Smooth muscle cell (in vitro differentiated cells): ENCODE data around the gene MRPL49. TPM values are rescaled to one million over a fixed set of nuclear protein-coding genes. Genes with fewer than 3 reads are reported as not detected.

ENCODE experiments used
- DNase-seq: peaks from one replicate; lab custom pipeline; 2025; ENCODE audit not compliant: unreplicated experiment; lab: John Stamatoyannopoulos, UW
- H2AFZ ChIP-seq: fragments of 200-600 bp; sonication (generic); 2 replicates; pipeline ENCODE4 v1.6.0; 2016; ENCODE audit warnings: antibody characterized with exemption, low read depth, mild to moderate bottlenecking
- H3F3A ChIP-seq: fragments of 200-600 bp; sonication (generic); 2 replicates; pipeline ENCODE4 v1.6.0; 2017; ENCODE audit warnings: antibody characterized with exemption, low read depth
- H3K27ac ChIP-seq: fragments of 200-600 bp; sonication (generic); 2 replicates; pipeline ENCODE4 v1.5.1; 2016; ENCODE audit warnings: low read depth, mild to moderate bottlenecking
- H3K27me3 ChIP-seq: fragments of 200-600 bp; sonication (generic); 2 replicates; pipeline ENCODE4 v1.6.1; 2016; ENCODE audit warnings: low read depth, mild to moderate bottlenecking
- H3K36me3 ChIP-seq: fragments of 200-600 bp; sonication (generic); 2 replicates; pipeline ENCODE4 v1.5.1; 2016; ENCODE audit warnings: low read depth
- H3K4me1 ChIP-seq: fragments of 200-600 bp; sonication (generic); 2 replicates; pipeline ENCODE4 v1.5.1; 2016; ENCODE audit warnings: low read depth
- H3K4me2 ChIP-seq: fragments of 200-600 bp; sonication (generic); 2 replicates; pipeline ENCODE4 v1.6.0; 2016; ENCODE audit warnings: mild to moderate bottlenecking
- H3K4me3 ChIP-seq: fragments of 200-600 bp; sonication (generic); 2 replicates; pipeline ENCODE4 v1.5.1; 2016; ENCODE audit warnings: mild to moderate bottlenecking
- H3K79me2 ChIP-seq: fragments of 200-600 bp; sonication (generic); 2 replicates; pipeline ENCODE4 v1.6.0; 2016; ENCODE audit warnings: low read depth, mild to moderate bottlenecking
- H3K9ac ChIP-seq: fragments of 200-600 bp; sonication (generic); 2 replicates; pipeline ENCODE4 v1.6.0; 2016; ENCODE audit warnings: low read depth
- H3K9me3 ChIP-seq: fragments of 200-600 bp; sonication (generic); replicated peaks from 2 replicates; pipeline ENCODE4 v1.5.1; 2016; ENCODE audit warnings: low read depth
- H4K20me1 ChIP-seq: fragments of 200-600 bp; sonication (generic); 2 replicates; pipeline ENCODE4 v1.6.0; 2016; ENCODE audit warnings: low read depth
- WGBS: methylation state at CpG from one replicate; pipeline ENCODE4 v1.1.7; 2016; ENCODE audit warnings: low lambda C conversion rate; 5-methylcytosine and 5-hydroxymethylcytosine counted together
- polyA plus RNA-seq: library from polyadenylated mRNA; unstranded; fragments of >200 nt; fragmentation: Nextera tagmentation; extraction: Ambion mirVana; gene quantifications from 2 replicates; pipeline ENCODE4 v1.2.1, GENCODE V29; 2016
- total RNA-seq: library from RNA; depleted of rRNA; stranded (reverse); fragments of >200 nt; gene quantifications from 2 replicates; pipeline ENCODE4 v1.2.3, GENCODE V29; 2014
- TF ChIP-seq, protein P1 (sequence below): fragments of 200-600 bp; sonication (generic); IDR thresholded peaks from 2 replicates; pipeline ENCODE4 v1.5.1; 2017; ENCODE audit warnings: borderline replicate concordance, mild to moderate bottlenecking, antibody characterized with exemption; ENCODE audit not compliant: insufficient read depth, poor library complexity, severe bottlenecking

MRPL49 gene
- total and polyA plus RNA-seq, 2 experiments from 2014 or later, result 43.0 to 55.4 TPM

- peak overlapping the region; percentile 93 for H3K27ac ChIP-seq
These were observed 13.6 kb downstream of the MRPL49 start for GRCh38 chr11:65135633-65136145.

GRCh38 chr11:65136515-65137096 lies 14.5 kb downstream of the MRPL49 start:
- no peak overlapping the region for H2AFZ ChIP-seq
- no peaks in the 10 kb centered on the region for H3K36me3 ChIP-seq
- 91% methylated on average over 15 of the region's 15 CpGs for WGBS
- peaks cover 5% of the 10 kb centered on the region for H3K4me1 ChIP-seq
- peaks cover 19% of the 10 kb centered on the region for H3K27me3 ChIP-seq
- no peak overlapping the region for H3K4me2 ChIP-seq
- H3K27ac ChIP-seq, result no peak overlapping the region
- TF ChIP-seq, protein P1, sequence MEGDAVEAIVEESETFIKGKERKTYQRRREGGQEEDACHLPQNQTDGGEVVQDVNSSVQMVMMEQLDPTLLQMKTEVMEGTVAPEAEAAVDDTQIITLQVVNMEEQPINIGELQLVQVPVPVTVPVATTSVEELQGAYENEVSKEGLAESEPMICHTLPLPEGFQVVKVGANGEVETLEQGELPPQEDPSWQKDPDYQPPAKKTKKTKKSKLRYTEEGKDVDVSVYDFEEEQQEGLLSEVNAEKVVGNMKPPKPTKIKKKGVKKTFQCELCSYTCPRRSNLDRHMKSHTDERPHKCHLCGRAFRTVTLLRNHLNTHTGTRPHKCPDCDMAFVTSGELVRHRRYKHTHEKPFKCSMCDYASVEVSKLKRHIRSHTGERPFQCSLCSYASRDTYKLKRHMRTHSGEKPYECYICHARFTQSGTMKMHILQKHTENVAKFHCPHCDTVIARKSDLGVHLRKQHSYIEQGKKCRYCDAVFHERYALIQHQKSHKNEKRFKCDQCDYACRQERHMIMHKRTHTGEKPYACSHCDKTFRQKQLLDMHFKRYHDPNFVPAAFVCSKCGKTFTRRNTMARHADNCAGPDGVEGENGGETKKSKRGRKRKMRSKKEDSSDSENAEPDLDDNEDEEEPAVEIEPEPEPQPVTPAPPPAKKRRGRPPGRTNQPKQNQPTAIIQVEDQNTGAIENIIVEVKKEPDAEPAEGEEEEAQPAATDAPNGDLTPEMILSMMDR, result no peak
- H3K9ac ChIP-seq, result no peak overlapping the region
- no peaks in the 10 kb centered on the region for H3K9me3 ChIP-seq
- no peak for DNase-seq
- peaks cover 18% of the 10 kb centered on the region for H4K20me1 ChIP-seq
- peaks cover 18% of the 10 kb centered on the region for H3K79me2 ChIP-seq
- no peaks in the 10 kb centered on the region for H3F3A ChIP-seq
- no peak overlapping the region for H3K4me3 ChIP-seq

More at GRCh38 chr11:65135633-65136145, 13.6 kb downstream of the MRPL49 start:
- no peaks in the 10 kb centered on the region for H3K9me3 ChIP-seq
- H3K4me3 ChIP-seq, result peak overlapping the region; percentile 65
- TF ChIP-seq, protein P1, result no peak
- H3K27me3 ChIP-seq, result peaks cover 10% of the 10 kb centered on the region
- H4K20me1 ChIP-seq, result peaks cover 26% of the 10 kb centered on the region
- DNase-seq, result no peak
- peaks cover 18% of the 10 kb centered on the region for H3K79me2 ChIP-seq
- H3F3A ChIP-seq, result no peaks in the 10 kb centered on the region
- 66% methylated on average over 11 of the region's 11 CpGs for WGBS
- H3K9ac ChIP-seq, result peak overlapping the region; percentile 93
- H3K4me1 ChIP-seq, result peaks cover 5% of the 10 kb centered on the region
- peak overlapping the region; percentile 83 for H3K4me2 ChIP-seq
- no peak overlapping the region for H2AFZ ChIP-seq
- H3K36me3 ChIP-seq, result no peaks in the 10 kb centered on the region

DNA sequence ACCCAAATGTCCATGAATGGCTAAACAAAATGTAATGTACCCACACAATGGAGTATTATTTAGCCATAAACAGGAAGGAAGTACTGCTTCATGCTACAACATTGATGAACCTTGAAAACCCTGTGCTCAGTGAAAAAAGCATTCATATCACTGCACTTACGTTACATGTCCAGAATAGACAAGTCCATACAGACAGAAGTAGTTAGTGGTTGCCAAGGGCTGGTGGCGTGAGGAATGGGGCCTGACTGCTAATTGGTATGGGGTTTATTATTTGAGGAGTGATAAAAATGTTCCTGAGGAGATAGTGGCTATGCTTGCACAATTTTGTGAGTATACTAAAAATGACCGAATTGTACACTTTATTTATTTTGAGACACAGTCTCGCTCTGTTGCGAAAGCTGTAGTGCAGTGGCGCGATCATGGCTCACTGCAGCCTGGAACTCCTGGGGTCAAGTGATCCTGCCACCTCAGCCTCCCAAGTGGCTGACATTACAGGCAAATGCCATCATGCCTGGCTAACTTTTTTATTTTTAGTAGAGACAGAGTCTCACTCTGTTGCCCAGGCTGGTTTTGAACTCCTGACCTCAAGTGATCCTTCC lies 19.9 kb downstream of the MRPL49 start:
- no peaks in the 10 kb centered on the region for H3F3A ChIP-seq
- no peaks in the 10 kb centered on the region for H3K36me3 ChIP-seq
- no peak overlapping the region for H3K4me3 ChIP-seq
- H3K27ac ChIP-seq, result no peak overlapping the region
- WGBS, result 89% methylated on average over 7 of the region's 7 CpGs
- no peaks in the 10 kb centered on the region for H3K79me2 ChIP-seq
- H3K4me1 ChIP-seq, result no peaks in the 10 kb centered on the region
- no peaks in the 10 kb centered on the region for H3K9me3 ChIP-seq
- H3K27me3 ChIP-seq, result peaks cover 26% of the 10 kb centered on the region
- H3K9ac ChIP-seq, result no peak overlapping the region
- TF ChIP-seq, protein P1, result no peak
- no peaks in the 10 kb centered on the region for H4K20me1 ChIP-seq
- no peak for DNase-seq
- no peak overlapping the region for H3K4me2 ChIP-seq
- H2AFZ ChIP-seq, result no peak overlapping the region
